Posterior vena cava (tissue), 2 donors: ENCODE data around the gene FOXRED2. TPM values are rescaled to one million over a fixed set of nuclear protein-coding genes. Genes with fewer than 3 reads are reported as not detected.

Source experiments
- total RNA-seq, 2 donors: library from RNA; stranded (reverse); fragmentation: NEBNext Ultra II Directional; extraction: Animal tissue kit (Norgen Biotek cat#: 25700); gene quantifications; one replicate each; pipeline ENCODE4 v1.2.1, GENCODE V29; 2021
- donor health status: DM: yes; HTN: yes; CAD: no.
- donor health status: DM: yes; HTN: yes; CAD: no.

Gene FOXRED2
- total RNA-seq, 2 donors from 2014 or later = 7.9 to 17.2 TPM

Other genes starting within 250 kb of the FOXRED2 start
- gene MYH9, start 119.1 kb downstream of the FOXRED2 start, total RNA-seq = 100 to 1,000 TPM; 831 to 938 TPM
- gene TXN2, start 25.4 kb downstream of the FOXRED2 start, total RNA-seq = 10 to 100 TPM; 38.7 to 50.1 TPM
- gene EIF3D, start 22.1 kb upstream of the FOXRED2 start, total RNA-seq = 100 to 1,000 TPM in 1 of 2 donors, 10 to 100 TPM in 1; 98.6 to 106 TPM
- not detected for gene CACNG2, start 196.7 kb upstream of the FOXRED2 start, total RNA-seq